Measurements from ENCODE around the gene PCDHAC2. TPM values are rescaled to one million over a fixed set of nuclear protein-coding genes. Genes with fewer than 3 reads are reported as not detected.

Gene PCDHAC2
- total and polyA plus RNA-seq, 4 donors = 0.50 to 1.8 (median 0.78) TPM

GRCh38 chr5:140996060-140996459 is 29.8 kb downstream of the PCDHAC2 start:
- Histone ChIP-seq H3K36me3 (ENCODE audit: control insufficient read depth in 4 of 4, insufficient read depth in 3 of 4, low read depth in 1 of 4, low read length in 3 of 4) (no peaks in the 10 kb centered on the region), H3K4me3 (ENCODE audit: low read depth in 1 of 3, low read length in 3 of 3) (no peak overlapping the region), H3K9ac (ENCODE audit: low read depth in 1 of 2, low read length in 2 of 2) (no peak overlapping the region), H3K4me1 (ENCODE audit: control insufficient read depth in 4 of 4, insufficient read depth in 4 of 4, low read length in 3 of 4) (no peaks in the 10 kb centered on the region), H3K27me3 (ENCODE audit: control insufficient read depth in 4 of 4, insufficient read depth in 4 of 4, low read length in 3 of 4) (peaks cover 0 to 2% (median 0%) of the 10 kb centered on the region in 4 donors), H3K9me3 (ENCODE audit: control insufficient read depth in 4 of 4, low read length in 3 of 4) (no peaks in the 10 kb centered on the region), H3K27ac (ENCODE audit: low read depth in 1 of 2, low read length in 2 of 2) (no peak overlapping the region)
- DNase-seq (ENCODE audit: low spot score) = no peak
- TF ChIP-seq SP1 (IDR thresholded peaks at IDR 0.05) = no peak
- TF ChIP-seq TAF1 (conservative IDR thresholded peaks at IDR 0.05) = no peak
- TF ChIP-seq FOXA2 (IDR thresholded peaks at IDR 0.05) = no peak
- TF ChIP-seq GABPA (IDR thresholded peaks at IDR 0.05 in 1 of 2, conservative IDR thresholded peaks at IDR 0.05 in 1 of 2) = no peak
- no peak for TF ChIP-seq FOXA1 (IDR thresholded peaks at IDR 0.05)
- no peak for TF ChIP-seq ZBTB33 (IDR thresholded peaks at IDR 0.05)
- TF ChIP-seq MAX (IDR thresholded peaks at IDR 0.05) = no peak
- TF ChIP-seq REST (IDR thresholded peaks at IDR 0.05) = no peak
- TF ChIP-seq HNF4G (IDR thresholded peaks at IDR 0.05) = no peak
- no peak for TF ChIP-seq NR2F2 (IDR thresholded peaks at IDR 0.05)
- 68% methylated on average over 1 of the region's 1 CpG for WGBS

- 58% methylated on average over 2 of the region's 2 CpGs for WGBS
Observed at GRCh38 chr5:140998921-140999410, 32.7 kb downstream of the PCDHAC2 start.

GRCh38 chr5:141001446-141001843 is 35.2 kb downstream of the PCDHAC2 start:
- WGBS = 8% methylated on average over 9 of the region's 9 CpGs
- Histone ChIP-seq H3K4me3 (ENCODE audit: low read depth in 1 of 3, low read length in 3 of 3) (no peak overlapping the region), H3K9me3 (ENCODE audit: control insufficient read depth in 4 of 4, low read length in 3 of 4) (no peaks in the 10 kb centered on the region), H3K27ac (ENCODE audit: low read depth in 1 of 2, low read length in 2 of 2) (no peak overlapping the region), H3K27me3 (ENCODE audit: control insufficient read depth in 4 of 4, insufficient read depth in 4 of 4, low read length in 3 of 4) (peaks cover 0 to 2% (median 0%) of the 10 kb centered on the region in 4 donors), H3K36me3 (ENCODE audit: control insufficient read depth in 4 of 4, insufficient read depth in 3 of 4, low read depth in 1 of 4, low read length in 3 of 4) (no peaks in the 10 kb centered on the region), H3K9ac (ENCODE audit: low read depth in 1 of 2, low read length in 2 of 2) (no peak overlapping the region), H3K4me1 (ENCODE audit: control insufficient read depth in 4 of 4, insufficient read depth in 4 of 4, low read length in 3 of 4) (no peaks in the 10 kb centered on the region)
- DNase-seq (ENCODE audit: low spot score) = no peak
- no peak for TF ChIP-seq ATF3 (IDR thresholded peaks at IDR 0.05)
- no peak for TF ChIP-seq ZBTB33 (IDR thresholded peaks at IDR 0.05)
- no peak for TF ChIP-seq HNF4A (conservative IDR thresholded peaks at IDR 0.05)
- no peak for TF ChIP-seq JUND (IDR thresholded peaks at IDR 0.05)
- TF ChIP-seq TAF1 (conservative IDR thresholded peaks at IDR 0.05) = no peak
- no peak for TF ChIP-seq NR2F2 (IDR thresholded peaks at IDR 0.05)
- no peak for TF ChIP-seq REST (IDR thresholded peaks at IDR 0.05)
- no peak for TF ChIP-seq RAD21 (IDR thresholded peaks at IDR 0.05)
- no peak for TF ChIP-seq YY1 (IDR thresholded peaks at IDR 0.05)

More at GRCh38 chr5:140998921-140999410, 32.7 kb downstream of the PCDHAC2 start:
- H3K4me3 ChIP-seq (ENCODE audit: low read depth in 1 of 3, low read length in 3 of 3) = no peak overlapping the region
- no peak overlapping the region for H3K27ac ChIP-seq (ENCODE audit: low read depth in 1 of 2, low read length in 2 of 2)
- TF ChIP-seq NR2F2 (IDR thresholded peaks at IDR 0.05) = no peak
- no peak for TF ChIP-seq SP1 (IDR thresholded peaks at IDR 0.05)
- no peak for TF ChIP-seq FOXA1 (IDR thresholded peaks at IDR 0.05)
- H3K9ac ChIP-seq (ENCODE audit: low read depth in 1 of 2, low read length in 2 of 2) = no peak overlapping the region
- peaks cover 0 to 2% (median 0%) of the 10 kb centered on the region in 4 donors for H3K27me3 ChIP-seq (ENCODE audit: control insufficient read depth in 4 of 4, insufficient read depth in 4 of 4, low read length in 3 of 4)
- H3K9me3 ChIP-seq (ENCODE audit: control insufficient read depth in 4 of 4, low read length in 3 of 4) = no peaks in the 10 kb centered on the region
- DNase-seq (ENCODE audit: low spot score) = no peak
- H3K4me1 ChIP-seq (ENCODE audit: control insufficient read depth in 4 of 4, insufficient read depth in 4 of 4, low read length in 3 of 4) = no peaks in the 10 kb centered on the region
- H3K36me3 ChIP-seq (ENCODE audit: control insufficient read depth in 4 of 4, insufficient read depth in 3 of 4, low read depth in 1 of 4, low read length in 3 of 4) = no peaks in the 10 kb centered on the region

Measured in liver (tissue), 9 donors.